DMS153 treated with DMSO at 0.1 percent for 48 hours (cell line): ENCODE results near the gene TRIM59.
A peak's percentile ranks its signal among the peaks of the same experiment; 100 is the strongest.

ENCODE experiments used
- DNase-seq: peaks from one replicate; lab custom pipeline; 2025; ENCODE audit not compliant: unreplicated experiment; lab: John Stamatoyannopoulos, UW

TRIM59 gene

GRCh38 chr3:160403796-160404470 is 45.7 kb downstream of the TRIM59 start:
- DNase-seq, result no peak

- DNase-seq, result no peak
These were observed 46.5 kb downstream of the TRIM59 start for GRCh38 chr3:160403028-160403545.

- DNase-seq, result no peak
These were observed 47.2 kb downstream of the TRIM59 start for GRCh38 chr3:160402221-160403027.

GRCh38 chr3:160401291-160402095 is 48.1 kb downstream of the TRIM59 start:
- no peak for DNase-seq

GRCh38 chr3:160400702-160401150 is 48.9 kb downstream of the TRIM59 start:
- no peak for DNase-seq

- DNase-seq, result no peak
These were observed 49.4 kb downstream of the TRIM59 start for GRCh38 chr3:160400030-160400701.

GRCh38 chr3:160399125-160400029 is 50.2 kb downstream of the TRIM59 start, which contains the start of the genes IFT80 and SMC4:
IFT80 (minus strand) TSS chr3:160399225; CDS start chr3:160384600, 14,625 bp downstream.
SMC4 (plus strand) TSS chr3:160399650; CDS start chr3:160400827, 1,177 bp downstream.
- DNase-seq, result peak; percentile 97

GRCh38 chr3:160398820-160399124 is 50.8 kb downstream of the TRIM59 start:
- DNase-seq, result no peak

GRCh38 chr3:160395297-160395696 is 54.3 kb downstream of the TRIM59 start:
- no peak for DNase-seq

- no peak for DNase-seq
These were observed 55.6 kb downstream of the TRIM59 start for GRCh38 chr3:160394009-160394392.

GRCh38 chr3:160393346-160394008 is 56.1 kb downstream of the TRIM59 start:
- DNase-seq, result no peak

GRCh38 chr3:160392798-160393197 is 56.8 kb downstream of the TRIM59 start:
- DNase-seq, result no peak

- DNase-seq, result no peak
These were observed 58.9 kb downstream of the TRIM59 start for GRCh38 chr3:160390565-160391138.
